Vagina (tissue), 2 donors: Measurements from ENCODE around the gene YTHDF2. TPM values are rescaled to one million over a fixed set of nuclear protein-coding genes. Genes with fewer than 3 reads are reported as not detected.
A peak's percentile ranks its signal among the peaks of the same experiment; 100 is the strongest.
"Not testable (repeated sequence)": the region's sequence is repeated elsewhere in the genome, so short reads cannot be mapped to it uniquely, and the experiment has no call there.

Source experiments
- DNase-seq, 2 donors: peaks; one replicate each; pipeline ENCODE4 v3.0.0-alpha.2; 2017; ENCODE audit errors: extremely low spot score in 2 of 2
- H3K27ac ChIP-seq: fragments of 200-600 bp; sonication (generic); one replicate; pipeline ENCODE4 v1.5.1; 2019
- H3K27me3 ChIP-seq: fragments of 200-600 bp; sonication (generic); one replicate; pipeline ENCODE4 v1.5.1; 2019
- H3K36me3 ChIP-seq, 2 donors: fragments of 200-600 bp; sonication (generic); one replicate each; pipeline ENCODE4 v1.5.1; 2017 to 2019
- H3K4me1 ChIP-seq: fragments of 200-600 bp; sonication (generic); one replicate; pipeline ENCODE4 v1.5.1; 2019
- H3K4me3 ChIP-seq, 2 donors: fragments of 200-600 bp; sonication (generic); 1 replicate in 1 of 2; 2 replicates in 1 of 2; pipeline ENCODE4 v1.5.1; 2016 to 2019
- H3K9me3 ChIP-seq: fragments of 200-600 bp; sonication (generic); one replicate; pipeline ENCODE4 v1.5.1; 2019
- POLR2A ChIP-seq, 2 donors: fragments of 450-650 bp; IDR thresholded peaks; one replicate each; pipeline ENCODE4 v1.6.1; 2017; ENCODE audit warnings: antibody characterized with exemption in 2 of 2, mild to moderate bottlenecking in 2 of 2, moderate library complexity in 2 of 2
- POLR2AphosphoS5 ChIP-seq, 2 donors: sonication (generic); formaldehyde crosslinking; IDR thresholded peaks; one replicate each; pipeline ENCODE4 v1.9.0; 2017; ENCODE audit warnings: antibody characterized with exemption in 2 of 2, mild to moderate bottlenecking in 2 of 2, low read depth in 1 of 2; ENCODE audit not compliant: insufficient read depth in 1 of 2
- intact Hi-C: fragments of 100-400 bp; cut with DNase I; formaldehyde crosslinking; loops from one replicate; pipeline ENCODE4 v1.15.1; 2023
- total RNA-seq: library from RNA; depleted of rRNA; stranded (reverse); fragments of >200 nt; gene quantifications from one replicate; pipeline ENCODE4 v1.2.3, GENCODE V29; 2016
- TF ChIP-seq, protein P1 (sequence below), 3 experiments: fragments of 450-650 bp in 2 of 3; fragments of 200-600 bp in 1 of 3; sonication (generic) in 1 of 3; IDR thresholded peaks; one replicate each; pipeline ENCODE4 v1.5.1; 2017 to 2019; ENCODE audit warnings: antibody characterized with exemption in 3 of 3, mild to moderate bottlenecking in 2 of 3, moderate library complexity in 2 of 3

Gene YTHDF2
- total RNA-seq, 1 donor from 2014 or later = 61.9 TPM

DNA sequence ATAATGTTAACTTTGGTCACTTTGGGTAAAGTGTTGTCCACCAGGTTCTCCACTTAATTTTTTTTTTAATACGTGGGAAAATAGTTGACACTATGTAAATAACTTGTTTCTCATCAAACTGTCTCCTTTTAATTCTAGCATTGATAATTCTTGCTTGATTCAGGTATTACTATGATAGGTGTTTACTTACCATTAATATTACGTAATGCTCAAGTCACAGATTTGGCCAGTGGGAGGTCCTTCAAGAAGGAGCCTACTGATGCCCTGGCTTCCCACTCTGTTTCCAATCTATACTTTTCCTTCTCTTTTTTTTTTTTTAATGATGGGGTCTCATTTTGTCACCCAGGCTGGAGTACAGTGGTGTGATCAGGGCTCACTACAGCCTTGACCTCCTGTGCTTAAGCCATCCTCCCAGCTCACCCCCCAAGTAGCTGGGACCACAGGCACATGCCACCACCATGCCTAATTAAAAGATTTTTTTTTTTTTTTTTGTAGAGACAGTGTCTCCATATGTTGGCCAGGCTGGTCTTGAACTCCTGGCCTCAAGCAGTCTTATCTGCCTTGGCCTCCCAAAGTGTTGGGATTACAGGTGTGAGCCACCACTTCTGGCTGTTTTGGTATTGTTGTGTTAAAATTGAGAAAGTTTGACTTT, 29.9 kb downstream of the YTHDF2 start:
- Histone ChIP-seq H3K36me3 (no peaks in the 10 kb centered on the region), H3K4me3 (no peak overlapping the region), H3K27me3 (no peaks in the 10 kb centered on the region), H3K27ac (no peak overlapping the region), H3K9me3 (no peaks in the 10 kb centered on the region), H3K4me1 (peaks cover 19% of the 10 kb centered on the region)
- DNase-seq = no peak
- TF ChIP-seq, protein P1, sequence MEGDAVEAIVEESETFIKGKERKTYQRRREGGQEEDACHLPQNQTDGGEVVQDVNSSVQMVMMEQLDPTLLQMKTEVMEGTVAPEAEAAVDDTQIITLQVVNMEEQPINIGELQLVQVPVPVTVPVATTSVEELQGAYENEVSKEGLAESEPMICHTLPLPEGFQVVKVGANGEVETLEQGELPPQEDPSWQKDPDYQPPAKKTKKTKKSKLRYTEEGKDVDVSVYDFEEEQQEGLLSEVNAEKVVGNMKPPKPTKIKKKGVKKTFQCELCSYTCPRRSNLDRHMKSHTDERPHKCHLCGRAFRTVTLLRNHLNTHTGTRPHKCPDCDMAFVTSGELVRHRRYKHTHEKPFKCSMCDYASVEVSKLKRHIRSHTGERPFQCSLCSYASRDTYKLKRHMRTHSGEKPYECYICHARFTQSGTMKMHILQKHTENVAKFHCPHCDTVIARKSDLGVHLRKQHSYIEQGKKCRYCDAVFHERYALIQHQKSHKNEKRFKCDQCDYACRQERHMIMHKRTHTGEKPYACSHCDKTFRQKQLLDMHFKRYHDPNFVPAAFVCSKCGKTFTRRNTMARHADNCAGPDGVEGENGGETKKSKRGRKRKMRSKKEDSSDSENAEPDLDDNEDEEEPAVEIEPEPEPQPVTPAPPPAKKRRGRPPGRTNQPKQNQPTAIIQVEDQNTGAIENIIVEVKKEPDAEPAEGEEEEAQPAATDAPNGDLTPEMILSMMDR (IDR thresholded peaks at IDR 0.05) = no peak
- TF ChIP-seq POLR2A (IDR thresholded peaks at IDR 0.05) (no peak), POLR2AphosphoS5 (IDR thresholded peaks at IDR 0.05; ENCODE audit: insufficient read depth in 1 of 2, low read depth in 1 of 2) (no peak)
- intact Hi-C loops = no loop called here

DNA sequence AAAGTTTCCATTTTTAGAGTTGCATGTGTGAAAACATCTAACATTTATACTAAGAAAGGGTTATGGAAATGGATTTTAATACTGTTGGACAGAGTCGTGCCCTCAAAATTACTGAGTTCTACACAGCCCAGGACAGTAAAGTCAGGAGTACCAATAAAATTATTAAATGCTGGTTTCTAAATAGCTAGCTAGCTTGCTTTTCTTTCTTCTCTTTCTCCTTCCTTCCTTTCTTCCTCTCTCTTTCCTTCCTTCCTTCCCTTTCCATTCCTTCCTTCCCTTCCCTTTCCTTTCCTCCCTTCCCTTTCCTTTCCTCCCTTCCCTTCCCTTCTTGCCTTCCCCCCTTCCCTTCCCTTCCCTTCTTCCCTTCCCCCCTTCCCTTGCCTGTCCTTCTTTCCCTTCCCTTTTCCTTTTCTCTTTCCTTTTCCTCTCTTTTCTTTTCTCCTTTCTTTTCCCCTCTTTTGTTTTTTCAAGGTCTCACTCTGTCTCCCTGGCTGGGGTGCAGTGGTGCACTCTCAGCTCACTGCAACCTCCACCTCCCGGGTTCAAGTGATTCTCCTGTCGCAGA, 33.9 kb downstream of the YTHDF2 start:
- Histone ChIP-seq H3K27me3 (no peaks in the 10 kb centered on the region), H3K36me3 (no peaks in the 10 kb centered on the region), H3K27ac (no peak overlapping the region), H3K4me3 (no peak overlapping the region), H3K9me3 (no peaks in the 10 kb centered on the region), H3K4me1 (peaks cover 19% of the 10 kb centered on the region)
- no peak for TF ChIP-seq POLR2AphosphoS5 (IDR thresholded peaks at IDR 0.05; ENCODE audit: insufficient read depth in 1 of 2, low read depth in 1 of 2)
- TF ChIP-seq, protein P1 (IDR thresholded peaks at IDR 0.05) = no peak
- TF ChIP-seq POLR2A (IDR thresholded peaks at IDR 0.05) = no peak
- intact Hi-C loops = no loop called here
- DNase-seq = no peak

DNA sequence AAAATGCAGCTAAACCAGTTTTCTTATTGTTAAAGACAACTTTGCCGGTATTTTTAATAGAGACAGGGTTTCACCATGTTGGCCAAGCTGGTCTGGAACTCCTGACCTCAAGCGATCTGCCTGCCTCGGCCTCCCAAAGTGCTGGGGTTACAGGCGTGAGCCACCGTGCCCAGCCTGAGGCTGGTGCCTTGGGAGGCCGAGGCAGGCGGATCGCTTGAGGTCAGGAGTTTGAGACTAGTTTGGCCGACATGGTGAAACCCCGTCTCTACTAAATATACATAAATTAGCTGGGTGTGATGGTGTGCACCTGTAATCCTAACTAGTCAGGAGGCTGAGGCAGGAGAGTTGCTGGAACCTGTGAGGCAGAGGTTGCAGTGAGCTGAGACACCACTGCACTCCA, 35.2 kb downstream of the YTHDF2 start:
- peaks cover 14% of the 10 kb centered on the region for H3K4me1 ChIP-seq
- DNase-seq, H3K27me3 ChIP-seq, H3K9me3 ChIP-seq, intact Hi-C loops, H3K4me3 ChIP-seq, H3K27ac ChIP-seq, H3K36me3 ChIP-seq: not testable (repeated sequence)

GRCh38 chr1:28773105-28773504, 36.4 kb downstream of the YTHDF2 start:
- no peak for DNase-seq
- TF ChIP-seq, protein P1 (IDR thresholded peaks at IDR 0.05) = no peak
- TF ChIP-seq POLR2A (IDR thresholded peaks at IDR 0.05) (no peak), POLR2AphosphoS5 (IDR thresholded peaks at IDR 0.05; ENCODE audit: insufficient read depth in 1 of 2, low read depth in 1 of 2) (no peak)
- intact Hi-C loops = no loop called here
- Histone ChIP-seq H3K27ac (no peak overlapping the region), H3K9me3 (no peaks in the 10 kb centered on the region), H3K27me3 (no peaks in the 10 kb centered on the region), H3K4me3 (no peak overlapping the region), H3K36me3 (no peaks in the 10 kb centered on the region), H3K4me1 (peaks cover 14% of the 10 kb centered on the region)

GRCh38 chr1:28775121-28775942, 38.6 kb downstream of the YTHDF2 start:
- H3K27ac ChIP-seq = peak overlapping the region; percentile 55
- H3K27me3 ChIP-seq = no peaks in the 10 kb centered on the region
- DNase-seq = no peak
- peaks cover 14% of the 10 kb centered on the region for H3K4me1 ChIP-seq
- intact Hi-C loops = no loop called here
- TF ChIP-seq POLR2AphosphoS5 (IDR thresholded peaks at IDR 0.05; ENCODE audit: insufficient read depth in 1 of 2, low read depth in 1 of 2) (peak; percentile 60 to 67), POLR2A (IDR thresholded peaks at IDR 0.05) (no peak)
- H3K36me3 ChIP-seq = no peaks in the 10 kb centered on the region
- H3K9me3 ChIP-seq = no peaks in the 10 kb centered on the region
- H3K4me3 ChIP-seq = peak overlapping the region; percentile 47 to 48
